GM21619 (cell line): ENCODE results near the gene CAP2.
"Not testable (repeated sequence)": the region's sequence is repeated elsewhere in the genome, so short reads cannot be mapped to it uniquely, and the experiment has no call there.

Experiments
- ATAC-seq: cut with Tn5 transposase; IDR thresholded peaks from one replicate; pipeline ENCODE4 v1.9.1; 2021; ENCODE audit not compliant: unreplicated experiment

Gene CAP2

GRCh38 chr6:17562636-17563035, 169.2 kb downstream of the CAP2 start:
- ATAC-seq: no peak

- ATAC-seq: no peak
Measured at GRCh38 chr6:17565399-17565798, 172.0 kb downstream of the CAP2 start.

- no peak for ATAC-seq
Measured at GRCh38 chr6:17574866-17575560, 181.6 kb downstream of the CAP2 start.

- ATAC-seq: no peak
Measured at GRCh38 chr6:17577059-17577458, 183.7 kb downstream of the CAP2 start.

- ATAC-seq: peak; percentile 49
Measured at GRCh38 chr6:17580518-17581048, 187.2 kb downstream of the CAP2 start.

- not testable (repeated sequence) for ATAC-seq
Measured at GRCh38 chr6:17581282-17581681, 187.9 kb downstream of the CAP2 start.

GRCh38 chr6:17583811-17584210, 190.4 kb downstream of the CAP2 start:
- ATAC-seq: no peak

GRCh38 chr6:17584241-17584803, 190.9 kb downstream of the CAP2 start:
- ATAC-seq: peak; percentile 65

- no peak for ATAC-seq
Measured at GRCh38 chr6:17585766-17586490, 192.5 kb downstream of the CAP2 start.

GRCh38 chr6:17586623-17587022, 193.2 kb downstream of the CAP2 start:
- not testable (repeated sequence) for ATAC-seq

- no peak for ATAC-seq
Measured at GRCh38 chr6:17588011-17588410, 194.6 kb downstream of the CAP2 start.

- ATAC-seq: peak; percentile 56
Measured at GRCh38 chr6:17589406-17590096, 196.2 kb downstream of the CAP2 start.

- no peak for ATAC-seq
Measured at GRCh38 chr6:17591287-17591686, 197.9 kb downstream of the CAP2 start.

- no peak for ATAC-seq
Measured at GRCh38 chr6:17593246-17593645, 199.9 kb downstream of the CAP2 start.

- no peak for ATAC-seq
Measured at GRCh38 chr6:17596085-17596484, 202.7 kb downstream of the CAP2 start.

GRCh38 chr6:17599877-17600526, 206.6 kb downstream of the CAP2 start, which contains the start of gene FAM8A1:
TSS of gene FAM8A1 (plus strand) at chr6:17600302. CDS start at chr6:17600410, 108 bp downstream.
- ATAC-seq: peak; percentile 77

GRCh38 chr6:17600527-17601385, 207.4 kb downstream of the CAP2 start:
- peak; percentile 52 for ATAC-seq

- no peak for ATAC-seq
Measured at GRCh38 chr6:17601386-17601703, 207.9 kb downstream of the CAP2 start.

- ATAC-seq: no peak
Measured at GRCh38 chr6:17602888-17603287, 209.5 kb downstream of the CAP2 start.

GRCh38 chr6:17606606-17607005, 213.2 kb downstream of the CAP2 start:
- no peak for ATAC-seq
